Measurements from ENCODE around the gene TMEM170B.
"Not testable (repeated sequence)": the region's sequence is repeated elsewhere in the genome, so short reads cannot be mapped to it uniquely, and the experiment has no call there.

The TMEM170B gene

DNA sequence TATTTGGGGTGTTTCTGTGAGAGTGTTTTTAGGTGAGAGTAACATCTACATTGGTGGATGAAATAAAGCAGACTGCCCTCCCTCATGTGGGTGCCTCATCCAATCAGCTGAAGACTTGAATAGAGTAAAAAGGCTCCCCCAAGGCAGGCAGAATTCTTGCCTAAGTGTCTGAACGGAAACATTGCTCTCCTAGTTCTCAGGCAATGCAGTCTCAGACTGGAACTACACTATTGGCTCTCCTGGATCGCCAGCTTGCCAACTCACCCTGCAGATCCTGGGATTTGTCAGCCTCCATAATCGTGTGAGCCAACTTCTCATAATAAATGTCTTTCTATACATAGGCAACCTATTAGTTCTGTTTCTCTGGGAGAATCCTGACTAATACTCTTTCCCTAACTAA lies 5.5 kb upstream of the TMEM170B start:
- no peak for DNase-seq

DNA sequence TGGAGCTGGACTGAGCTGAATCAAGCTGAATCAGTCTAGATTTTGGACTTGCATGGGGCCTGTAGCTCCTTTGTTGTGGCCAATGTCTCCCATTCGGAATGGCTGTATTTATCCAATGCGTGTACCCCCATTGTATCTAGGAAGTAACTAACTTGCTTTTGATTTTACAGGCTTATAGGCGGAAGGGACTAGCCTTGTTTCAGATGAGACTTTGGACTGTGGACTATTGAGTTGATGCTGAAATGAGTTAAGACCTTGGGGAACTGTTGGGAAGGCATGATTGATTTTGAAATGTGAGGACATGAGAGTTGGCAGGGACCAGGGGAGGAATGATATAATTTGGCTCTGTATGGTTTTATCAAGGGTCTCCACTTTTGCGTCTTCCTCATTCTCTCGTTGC lies 3.0 kb upstream of the TMEM170B start:
- DNase-seq, result no peak

DNA sequence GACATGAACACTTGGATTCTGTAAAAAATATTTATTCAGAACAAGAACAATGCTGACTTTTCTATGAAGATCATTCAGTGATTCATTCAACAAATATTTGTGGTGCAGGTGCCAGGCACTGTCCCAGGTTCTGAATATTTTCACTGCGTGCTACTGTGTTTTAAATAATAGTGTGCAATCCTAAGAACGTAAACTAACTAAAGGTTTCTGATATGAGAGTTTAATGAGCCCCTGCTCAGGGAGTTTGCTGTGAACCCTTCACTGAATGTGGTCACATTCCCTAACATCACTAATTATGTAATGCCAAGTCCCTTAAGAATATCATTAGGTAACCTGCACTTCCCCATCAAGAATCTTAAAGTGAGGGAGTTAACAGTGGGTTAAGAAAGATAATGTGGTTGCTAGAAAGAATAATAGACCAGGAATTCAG lies 1.7 kb upstream of the TMEM170B start:
- no peak for DNase-seq

DNA sequence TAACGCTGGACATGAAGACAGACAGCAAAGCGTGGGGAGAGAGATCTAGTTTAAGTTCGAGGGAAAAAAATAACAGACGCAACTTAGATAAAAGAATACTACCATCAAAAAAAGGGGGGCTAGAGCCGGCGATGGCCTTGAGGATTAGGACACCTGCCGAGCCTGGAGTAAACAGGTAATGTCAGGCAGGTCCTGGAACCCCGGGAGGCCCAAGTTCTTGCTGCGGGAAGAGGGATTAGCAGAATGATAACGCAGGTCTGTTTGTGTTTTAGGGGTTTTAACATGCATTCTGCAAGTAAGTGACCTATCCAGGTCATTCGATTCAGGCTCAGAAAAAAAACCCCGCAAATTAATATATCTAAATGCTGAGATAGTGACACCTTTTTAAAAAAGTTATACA lies 754 bp upstream of the TMEM170B start:
- no peak for DNase-seq

DNA sequence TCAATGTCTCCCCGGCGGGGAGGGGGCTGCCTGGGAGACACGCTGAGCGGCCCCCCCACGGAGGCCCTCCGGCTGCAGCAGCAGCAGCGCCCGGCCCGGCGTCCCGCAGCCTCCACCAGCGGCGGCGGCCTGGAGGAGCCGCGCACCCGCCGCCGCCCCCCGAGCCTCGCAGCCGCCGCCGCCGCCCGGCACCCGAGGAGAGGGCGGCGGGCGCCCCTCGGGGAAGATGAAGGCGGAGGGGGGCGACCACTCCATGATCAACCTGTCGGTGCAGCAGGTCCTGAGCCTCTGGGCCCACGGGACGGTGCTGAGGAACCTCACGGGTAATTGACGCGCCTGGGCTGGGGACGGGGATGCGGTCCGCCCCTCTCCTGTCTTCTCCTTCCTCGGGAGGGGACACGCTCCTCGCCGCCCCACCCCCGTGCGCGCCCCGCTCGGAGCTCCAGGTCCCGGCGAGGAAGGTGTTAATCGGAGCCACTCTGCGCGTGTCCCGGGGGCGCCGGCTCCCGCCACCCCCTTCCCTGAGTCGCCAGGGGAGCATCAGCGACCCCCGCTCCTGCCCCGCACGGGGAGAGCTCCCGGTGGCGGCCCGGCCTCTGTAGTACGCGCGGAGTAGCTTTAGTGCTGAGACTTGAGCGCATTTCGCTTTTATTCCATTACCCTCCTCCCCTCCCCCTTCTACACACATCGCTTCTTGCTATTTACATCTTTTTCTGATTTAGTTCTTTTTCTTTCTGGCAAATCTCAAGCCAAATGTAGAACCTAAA lies 686 bp downstream of the TMEM170B start:
- no peak for DNase-seq

DNA sequence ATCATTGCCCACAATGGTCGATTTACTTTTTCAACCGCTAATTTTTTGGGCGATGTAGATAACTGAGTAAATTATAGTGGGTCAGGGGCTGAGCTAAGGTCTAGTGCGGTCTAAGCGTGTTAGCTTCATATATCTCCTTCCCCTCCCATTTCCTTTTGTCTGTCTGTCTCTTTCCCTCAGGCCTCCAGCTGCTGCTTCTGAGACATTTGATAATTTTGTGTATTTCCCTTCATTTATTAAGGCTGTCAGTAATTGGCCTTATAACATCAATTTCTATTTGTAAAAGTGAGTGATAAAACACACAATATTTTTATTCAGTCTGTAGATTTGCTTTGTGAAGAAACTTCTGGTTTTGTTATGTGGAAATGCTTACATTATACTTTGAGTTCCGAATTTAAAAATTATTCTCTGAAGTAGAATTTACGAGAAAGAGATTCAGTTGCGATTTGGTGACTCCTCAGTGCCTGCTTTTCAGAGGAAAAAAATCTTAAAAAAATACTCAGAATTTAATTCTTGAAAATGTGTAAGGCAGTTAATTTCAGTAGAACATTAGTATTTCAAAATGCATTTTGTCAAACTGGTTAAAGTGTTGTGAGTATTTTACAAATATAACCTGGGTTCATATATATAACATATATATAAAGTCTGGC lies 1.4 kb downstream of the TMEM170B start:
- no peak for DNase-seq

DNA sequence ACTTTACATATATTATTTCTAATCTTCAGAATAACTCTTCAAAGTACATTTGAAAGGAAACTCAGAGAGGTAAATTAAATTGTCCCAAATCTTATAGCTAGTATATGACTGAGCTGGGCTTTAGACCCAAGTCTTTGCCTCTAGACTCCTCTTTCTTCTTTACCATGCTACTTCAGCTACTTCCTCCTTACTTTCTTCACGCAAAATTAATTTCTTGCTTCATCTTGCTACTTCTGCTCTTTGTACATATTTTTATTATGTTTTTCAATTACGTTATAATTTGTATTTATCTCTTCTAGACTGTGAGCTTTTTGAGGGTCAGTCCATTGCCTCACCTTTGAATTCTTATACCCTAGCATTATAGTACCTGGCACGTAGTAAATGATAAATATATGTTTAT lies 5.3 kb downstream of the TMEM170B start:
- no peak for DNase-seq

DNA sequence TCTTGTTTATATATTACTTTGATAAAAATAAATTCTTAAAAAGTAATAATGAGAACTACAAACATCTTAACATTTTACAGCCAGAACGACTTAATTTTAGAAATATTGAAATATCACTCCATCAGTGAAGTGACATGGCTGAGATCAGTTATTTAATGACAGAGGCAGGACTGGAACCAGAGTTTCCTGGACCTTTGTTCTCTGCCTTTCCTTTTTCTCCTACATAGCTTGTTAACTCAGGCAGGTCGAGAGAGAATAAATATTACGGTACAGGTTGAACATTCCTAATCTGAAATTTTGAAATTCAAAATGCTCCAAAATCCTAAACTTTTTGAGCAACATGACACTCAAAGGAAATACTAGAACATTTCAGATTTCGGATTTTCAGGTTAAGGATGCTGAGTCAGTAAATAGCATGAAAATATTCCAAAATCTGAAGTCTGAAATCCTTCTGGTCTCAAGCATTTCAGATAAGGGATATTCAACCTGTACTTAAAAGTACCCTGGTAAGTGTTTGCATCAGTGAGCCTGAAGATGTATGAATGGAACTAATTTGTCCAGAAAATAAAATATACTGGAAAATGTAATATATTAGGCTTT lies 6.5 kb downstream of the TMEM170B start:
- DNase-seq, result no peak

DNA sequence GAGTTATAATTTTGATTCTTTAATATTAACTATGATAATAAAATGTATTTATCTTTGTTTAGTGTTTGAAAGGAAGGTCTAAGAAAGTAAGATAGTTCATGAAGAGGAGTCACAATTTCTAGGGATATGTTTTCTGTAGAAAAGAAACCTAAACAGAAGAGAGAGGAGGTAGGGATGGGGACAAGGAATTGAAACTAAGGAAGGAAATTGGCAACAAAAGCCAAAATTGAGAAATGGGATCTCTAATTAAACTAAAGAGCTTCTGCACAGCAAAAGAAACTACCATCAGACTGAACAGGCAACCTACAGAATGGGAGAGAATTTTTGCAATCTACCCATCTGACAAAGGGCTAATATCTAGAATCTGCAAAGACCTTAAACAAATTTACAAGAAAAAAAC lies 10.3 kb downstream of the TMEM170B start:
- not testable (repeated sequence) for DNase-seq

DNA sequence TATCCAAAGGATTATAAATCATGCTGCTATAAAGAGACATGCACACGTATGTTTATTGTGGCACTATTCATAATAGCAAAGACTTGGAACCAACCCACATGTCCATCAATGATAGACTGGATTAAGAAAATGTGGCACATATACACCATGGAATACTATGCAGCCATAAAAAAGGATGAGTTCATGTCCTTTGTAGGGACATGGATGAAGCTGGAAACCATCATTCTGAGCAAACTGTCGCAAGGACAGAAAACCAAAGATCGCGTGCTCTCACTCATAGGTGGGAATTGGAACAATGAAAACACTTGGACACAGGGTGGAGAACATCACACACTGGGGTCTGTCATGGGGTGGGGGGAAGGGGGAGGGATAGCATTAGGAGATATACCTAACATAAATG lies 11.0 kb downstream of the TMEM170B start:
- DNase-seq, result not testable (repeated sequence)

DNA sequence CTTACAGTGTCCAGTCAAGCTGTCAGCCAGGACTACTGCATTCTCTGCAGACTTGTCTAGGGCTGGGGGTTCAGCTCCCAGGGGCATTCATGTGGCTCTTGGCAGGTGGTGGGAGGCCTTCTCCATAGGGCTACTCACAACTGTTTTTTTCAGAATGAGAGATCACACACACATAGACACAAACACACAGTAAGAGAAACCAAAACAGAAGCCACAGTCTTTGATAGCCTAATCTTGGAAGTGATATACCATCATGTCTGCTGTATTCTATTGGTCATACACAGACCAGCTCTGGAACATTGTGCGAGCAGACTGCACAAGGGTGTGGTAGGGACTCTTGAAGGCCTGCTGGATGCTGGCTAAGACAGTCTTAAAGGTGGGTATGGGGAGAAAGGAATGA lies 13.5 kb downstream of the TMEM170B start:
- DNase-seq, result no peak

DNA sequence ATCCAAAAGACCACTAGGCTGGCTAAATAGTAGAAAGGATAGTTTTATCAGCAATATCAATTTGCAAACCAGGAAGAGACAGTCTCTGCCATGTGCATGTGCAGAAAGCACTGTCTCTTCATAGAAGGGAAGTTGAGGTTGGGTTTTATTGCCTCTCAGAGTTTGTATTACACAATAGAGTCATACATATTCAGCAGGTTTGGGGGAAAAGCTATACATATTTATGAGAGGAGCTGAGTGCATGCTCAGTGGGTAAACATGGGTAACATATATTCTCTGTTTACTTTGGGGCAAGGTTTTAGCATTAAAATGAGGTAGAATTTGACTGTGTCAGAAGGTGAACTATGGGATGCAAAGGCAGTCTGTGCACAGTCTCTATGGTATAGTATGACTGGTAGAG lies 14.9 kb downstream of the TMEM170B start:
- no peak for DNase-seq

DNA sequence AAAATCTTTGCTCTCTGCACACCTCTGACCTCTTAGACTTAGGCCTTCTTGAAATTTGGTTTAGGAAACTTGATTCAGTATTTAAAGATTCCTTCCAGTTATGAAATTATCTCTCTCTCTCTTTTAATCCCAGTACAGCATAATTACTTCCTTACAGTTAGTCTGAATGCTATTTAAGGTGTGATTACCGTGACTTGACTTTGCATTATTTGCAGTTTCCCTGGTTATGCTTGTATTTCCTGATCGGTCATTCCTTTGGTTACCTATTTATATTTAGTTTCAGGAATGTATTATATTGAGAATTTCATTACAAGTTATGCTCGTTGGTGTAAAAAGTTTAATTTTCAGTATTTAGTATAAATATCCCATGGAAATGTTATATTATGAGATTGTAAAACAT lies 16.3 kb downstream of the TMEM170B start:
- DNase-seq, result no peak

DNA sequence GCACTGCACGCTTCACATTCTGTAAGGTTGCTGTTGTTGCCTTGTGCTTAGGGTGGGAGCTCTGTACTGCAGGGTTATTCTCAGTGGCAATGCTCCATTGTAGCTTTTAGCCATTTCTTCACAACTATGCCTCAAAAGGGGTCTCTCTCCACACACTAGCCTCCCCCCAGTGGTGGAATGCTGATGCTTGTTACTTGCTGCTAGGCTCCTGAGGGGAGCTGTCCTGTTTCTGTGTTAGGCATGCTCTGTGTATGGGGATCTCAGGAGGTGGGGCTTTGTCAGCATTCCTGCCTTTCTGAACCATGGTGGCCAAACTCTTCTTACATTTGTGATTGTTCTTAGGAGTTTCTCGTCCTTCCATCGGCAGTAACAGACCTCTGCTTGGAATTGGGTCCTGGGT lies 18.8 kb downstream of the TMEM170B start:
- DNase-seq, result no peak

DNA sequence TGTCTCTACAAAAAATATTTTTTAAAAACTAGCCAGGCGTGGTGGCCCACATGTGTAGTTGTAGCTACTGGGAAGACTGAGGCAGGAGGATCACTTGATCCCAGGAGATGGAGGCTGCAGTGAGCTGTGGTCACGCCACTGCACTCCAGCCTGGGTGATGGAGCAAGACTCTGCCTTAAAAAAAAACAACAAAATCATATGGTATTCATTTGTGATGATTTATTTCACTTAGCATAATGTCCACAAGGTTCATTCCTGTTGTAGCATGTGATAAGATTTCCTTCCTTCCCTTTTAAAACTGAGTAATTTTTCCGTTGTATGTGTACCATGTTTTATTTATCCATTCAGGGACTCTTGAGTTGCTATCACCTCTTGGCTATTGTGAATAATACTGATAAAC lies 26.2 kb downstream of the TMEM170B start:
- no peak for DNase-seq

DNA sequence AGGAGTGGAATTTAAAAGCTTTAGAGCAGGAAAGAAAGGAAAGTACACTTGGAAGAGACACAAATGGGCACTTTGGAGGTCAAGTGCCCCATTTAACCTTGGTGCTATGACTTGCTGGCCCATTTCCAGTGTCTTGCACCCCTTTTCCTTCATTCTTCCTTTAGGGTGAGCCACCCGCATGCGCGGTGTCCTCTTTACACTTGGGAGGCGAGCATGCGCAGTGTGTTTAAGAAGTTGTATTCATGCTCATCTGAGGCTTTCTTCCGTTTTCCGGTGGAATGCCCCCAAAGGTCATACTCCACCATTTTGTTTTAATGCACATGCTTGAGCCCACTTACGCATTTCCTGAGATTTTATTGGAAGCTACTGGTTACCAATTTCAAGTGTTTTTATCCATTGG lies 29.1 kb downstream of the TMEM170B start:
- no peak for DNase-seq

DNA sequence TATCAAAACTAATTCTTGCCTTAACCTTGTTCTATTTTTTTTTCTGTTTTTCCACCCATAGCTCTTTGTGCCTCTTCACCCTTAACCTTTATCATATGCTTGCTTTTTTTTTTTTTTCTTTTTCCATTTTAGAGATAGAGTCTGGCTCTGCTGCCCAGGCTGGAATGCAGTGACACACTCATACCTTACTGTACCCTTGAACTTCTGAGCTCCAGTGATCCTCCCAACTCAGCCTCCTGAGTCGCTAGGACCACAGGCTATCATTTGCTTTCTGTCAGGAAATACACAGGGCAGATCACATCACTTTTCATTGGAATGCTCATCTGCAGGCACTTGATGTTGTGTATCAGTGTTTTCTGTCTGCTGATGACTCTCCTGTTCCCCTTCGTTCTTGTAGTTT lies 33.5 kb downstream of the TMEM170B start:
- no peak for DNase-seq

DNA sequence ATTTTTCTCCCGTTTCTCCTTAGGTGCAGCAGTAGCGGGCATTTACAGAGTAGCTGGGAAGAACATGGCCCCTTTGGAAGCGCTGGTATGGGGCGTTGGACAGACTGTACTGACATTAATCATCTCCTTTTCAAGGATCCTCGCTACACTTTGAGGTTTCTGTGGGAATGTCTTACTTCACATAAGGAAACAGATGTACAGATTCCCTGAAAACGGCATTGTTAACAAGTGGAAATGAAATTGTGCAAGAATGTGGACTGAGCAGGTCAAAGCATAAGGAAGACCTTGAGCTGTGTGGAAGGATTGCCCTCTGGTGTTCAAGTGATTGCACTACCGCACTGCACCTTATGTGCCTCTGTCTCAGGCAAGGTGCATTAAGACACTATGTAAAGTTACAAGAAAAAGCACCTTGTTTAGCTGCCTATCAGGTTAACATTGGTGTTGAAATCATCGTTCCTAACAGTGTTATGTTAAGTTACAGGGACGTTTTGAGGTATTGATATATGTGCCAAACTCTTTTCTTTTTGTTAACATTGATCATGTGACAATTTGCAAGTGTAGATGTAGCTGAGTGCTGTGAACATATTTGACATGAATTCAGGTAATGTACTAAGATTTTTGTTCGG lies 38.0 kb downstream of the TMEM170B start:
- peak; percentile 58 for DNase-seq

DNA sequence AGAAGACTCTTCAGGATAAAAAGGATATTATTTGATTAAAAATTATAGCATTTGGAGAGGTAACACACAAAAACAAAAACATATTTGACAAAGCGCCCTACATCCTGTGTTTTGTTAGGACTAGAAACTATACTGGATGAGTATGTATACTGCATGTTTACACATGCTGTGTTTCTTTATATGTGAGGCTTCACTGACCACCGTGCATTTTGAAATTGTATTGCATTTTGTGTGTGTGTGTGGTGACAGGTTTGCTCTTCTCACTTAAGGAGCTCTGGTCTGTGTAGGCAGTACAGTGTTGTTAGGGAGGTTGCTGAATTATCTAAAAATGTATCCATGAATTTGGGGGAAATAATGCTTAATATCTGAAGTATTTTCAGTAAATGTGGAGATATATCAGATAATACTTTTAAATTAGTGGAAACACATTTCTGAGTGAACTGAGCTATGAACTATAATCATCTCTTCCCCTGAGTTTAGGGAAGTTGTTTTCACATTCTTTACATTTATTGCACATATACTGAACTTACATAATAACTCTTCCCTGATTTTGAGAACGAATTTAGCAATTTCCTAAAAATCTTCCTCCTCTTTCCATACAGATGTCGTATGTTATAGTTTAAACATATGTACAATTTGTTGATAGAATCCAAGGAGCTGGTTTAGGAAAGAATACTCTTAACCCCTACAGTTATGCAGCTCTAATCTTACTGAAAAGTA lies 43.3 kb downstream of the TMEM170B start:
- DNase-seq, result no peak

DNA sequence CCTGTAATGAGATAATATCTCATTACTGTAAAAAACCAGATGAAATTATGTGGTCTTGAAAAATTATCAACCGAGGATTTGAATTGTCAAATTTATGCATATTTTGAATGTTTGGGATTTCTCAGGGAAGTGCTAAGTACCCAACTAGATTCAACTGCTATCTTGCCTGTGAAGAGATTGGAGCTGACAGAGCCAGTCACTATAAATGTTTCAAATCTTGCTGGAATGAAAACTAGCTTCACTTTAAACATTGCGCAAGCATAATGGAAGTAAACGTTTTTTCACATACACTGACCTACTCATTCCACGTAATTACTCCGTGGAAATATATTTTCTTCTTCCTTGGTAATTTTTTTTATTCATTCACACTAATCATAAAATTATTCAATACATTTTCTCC lies 46.7 kb downstream of the TMEM170B start:
- DNase-seq, result no peak

DNA sequence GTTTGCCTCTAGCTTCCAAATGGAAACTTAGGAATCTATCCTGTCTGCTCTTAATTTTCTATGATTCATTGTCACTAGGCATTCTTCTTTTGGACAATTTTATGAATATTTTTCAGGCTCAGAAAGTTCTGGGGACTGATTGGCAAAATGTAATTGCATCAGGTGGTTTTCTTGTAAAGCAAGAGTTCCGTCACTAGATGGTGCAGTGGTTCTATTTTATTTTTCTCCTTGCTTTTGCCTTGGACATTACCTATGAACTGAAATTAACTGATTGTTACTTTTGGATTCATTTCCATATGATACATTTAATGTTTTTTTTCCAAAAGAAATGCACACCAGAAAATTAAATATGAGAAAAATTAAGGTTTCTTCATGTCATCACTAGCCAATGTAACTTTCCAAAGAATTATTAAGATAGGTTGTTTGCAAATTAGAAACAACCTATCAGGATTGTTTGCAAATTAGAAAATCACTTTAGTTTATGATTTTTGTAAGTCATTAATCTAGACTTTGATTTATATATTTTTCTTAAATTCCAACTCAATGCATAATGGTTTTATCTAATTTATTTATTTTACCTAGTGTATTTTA lies 48.0 kb downstream of the TMEM170B start:
- DNase-seq, result no peak

DNA sequence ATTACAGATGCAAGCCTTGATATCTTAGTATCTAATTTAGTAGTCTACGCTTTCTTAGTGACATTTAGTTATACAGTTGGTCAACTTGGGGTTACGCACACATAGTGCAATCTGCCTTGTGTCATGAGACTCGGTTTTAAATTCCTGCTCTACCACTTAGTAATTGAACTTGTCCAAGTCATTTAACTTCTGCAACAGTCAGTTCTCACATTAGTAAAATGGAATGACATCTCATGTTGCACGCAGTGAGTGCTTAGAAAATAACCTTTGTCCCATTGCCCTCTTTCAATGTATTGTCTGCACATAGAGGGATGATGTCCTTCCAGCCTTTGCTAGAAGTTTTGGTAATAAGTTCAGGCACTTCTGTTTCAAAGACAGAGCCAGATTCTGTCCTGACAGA lies 48.6 kb downstream of the TMEM170B start:
- DNase-seq, result no peak

DNA sequence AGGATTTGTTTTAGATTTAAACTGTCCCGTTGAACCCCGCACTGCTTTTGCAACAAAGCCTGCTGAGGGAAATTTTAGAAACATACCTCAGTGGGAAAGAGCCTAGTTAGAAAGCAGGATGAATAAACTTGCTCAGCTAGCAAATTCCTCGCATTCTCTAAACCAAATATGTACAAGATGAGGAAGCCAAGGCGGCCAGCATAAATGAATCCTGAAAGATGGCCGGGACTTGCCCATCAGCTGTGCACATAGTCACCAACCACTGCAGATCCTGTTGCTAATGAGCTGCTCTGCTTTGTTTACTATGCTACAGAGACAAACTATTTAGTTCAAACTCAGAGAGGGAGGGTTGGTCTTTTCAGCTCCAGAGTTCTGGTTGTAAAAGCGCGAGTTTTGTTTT lies 49.0 kb downstream of the TMEM170B start:
- no peak for DNase-seq

All from CD4-positive, alpha-beta T cell treated with Interleukin-15 for 1 hour (primary cell).